Mesothelial cell of epicardium (in vitro differentiated cells): Measurements from ENCODE around the gene RDM1. TPM values are rescaled to one million over a fixed set of nuclear protein-coding genes. Genes with fewer than 3 reads are reported as not detected.
A peak's percentile ranks its signal among the peaks of the same experiment; 100 is the strongest.

Experiments
- DNase-seq, 2 experiments: peaks; one replicate each; pipeline ENCODE4 v3.0.0; 2021; ENCODE audit warnings: low spot score in 2 of 2; ENCODE audit not compliant: unreplicated experiment in 2 of 2
- H3K27ac Mint-ChIP-seq: 2 replicates; pipeline ENCODE4 v1.8.0; 2021; ENCODE audit warnings: mixed read lengths
- H3K27me3 Mint-ChIP-seq: 2 replicates; pipeline ENCODE4 v1.8.0; 2021; ENCODE audit warnings: low read depth, mixed read lengths
- H3K36me3 Mint-ChIP-seq: 2 replicates; pipeline ENCODE4 v1.8.0; 2021; ENCODE audit warnings: mixed read lengths
- H3K4me1 Mint-ChIP-seq: 2 replicates; pipeline ENCODE4 v1.8.0; 2021; ENCODE audit warnings: mixed read lengths
- H3K4me3 Mint-ChIP-seq: 2 replicates; pipeline ENCODE4 v1.8.0; 2021; ENCODE audit warnings: mild to moderate bottlenecking, moderate library complexity, mixed read lengths
- H3K9me3 Mint-ChIP-seq: 2 replicates; pipeline ENCODE4 v1.8.0; 2021; ENCODE audit warnings: mixed read lengths
- total RNA-seq: library from RNA; stranded (reverse); gene quantifications from 3 replicates; pipeline ENCODE4 v1.2.1, GENCODE V29; 2021
- TF ChIP-seq, protein P1 (sequence below): fragments of 200-600 bp; sonication (generic); IDR thresholded peaks from one replicate; pipeline ENCODE4 v1.5.0; 2021; ENCODE audit warnings: antibody characterized with exemption; ENCODE audit not compliant: unreplicated experiment

Gene RDM1
- total RNA-seq, 1 donor from 2014 or later, result 3.4 TPM

DNA sequence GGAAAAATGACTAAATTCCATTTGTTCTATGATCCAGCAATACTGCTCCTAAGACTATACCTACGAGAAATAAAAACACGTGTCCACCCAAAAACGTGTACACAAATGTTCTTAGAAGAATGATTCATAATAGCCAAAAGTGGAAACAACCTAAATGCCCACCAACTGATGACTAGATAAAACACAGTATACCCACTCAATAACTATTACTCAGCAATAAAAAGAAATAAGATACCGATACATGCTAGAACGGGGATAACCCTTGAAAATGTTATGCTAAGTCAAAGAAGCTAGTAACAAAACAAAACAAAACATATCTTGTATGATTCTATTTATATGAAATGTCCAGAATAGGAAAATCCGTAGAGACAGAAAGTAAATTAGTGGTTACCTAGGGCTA, 33.1 kb upstream of the RDM1 start:
- Mint-ChIP-seq H3K9me3 (no peaks in the 10 kb centered on the region), H3K4me1 (no peaks in the 10 kb centered on the region)

DNA sequence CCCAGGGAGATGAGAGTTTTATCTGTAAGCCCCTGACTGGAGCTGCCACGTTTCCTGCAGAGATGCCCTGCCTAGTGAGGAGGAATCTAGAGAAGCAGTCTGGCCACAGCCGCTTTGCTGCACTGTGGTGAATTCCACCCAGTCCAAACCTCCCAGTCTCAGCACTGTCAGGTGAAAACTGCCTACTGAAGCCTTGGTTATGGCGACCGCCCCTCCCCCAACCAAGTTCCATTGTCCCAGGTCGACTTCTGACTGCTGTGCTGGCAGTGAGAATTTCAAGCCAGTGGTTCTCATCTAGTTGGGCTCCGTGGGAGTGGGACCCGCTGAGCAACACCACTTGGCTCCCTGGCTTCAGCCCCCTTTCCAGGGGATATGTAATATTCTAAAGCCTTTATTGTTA, 23.1 kb upstream of the RDM1 start:
- Mint-ChIP-seq H3K4me3 (no peak overlapping the region), H3K9me3 (no peaks in the 10 kb centered on the region)
- DNase-seq, result no peak

More for the DNA sequence above, 33.1 kb upstream of the RDM1 start:
- peaks cover 30% of the 10 kb centered on the region for H3K27me3 Mint-ChIP-seq
- no peak for DNase-seq
- H3K36me3 Mint-ChIP-seq, result no peaks in the 10 kb centered on the region
- TF ChIP-seq, protein P1, sequence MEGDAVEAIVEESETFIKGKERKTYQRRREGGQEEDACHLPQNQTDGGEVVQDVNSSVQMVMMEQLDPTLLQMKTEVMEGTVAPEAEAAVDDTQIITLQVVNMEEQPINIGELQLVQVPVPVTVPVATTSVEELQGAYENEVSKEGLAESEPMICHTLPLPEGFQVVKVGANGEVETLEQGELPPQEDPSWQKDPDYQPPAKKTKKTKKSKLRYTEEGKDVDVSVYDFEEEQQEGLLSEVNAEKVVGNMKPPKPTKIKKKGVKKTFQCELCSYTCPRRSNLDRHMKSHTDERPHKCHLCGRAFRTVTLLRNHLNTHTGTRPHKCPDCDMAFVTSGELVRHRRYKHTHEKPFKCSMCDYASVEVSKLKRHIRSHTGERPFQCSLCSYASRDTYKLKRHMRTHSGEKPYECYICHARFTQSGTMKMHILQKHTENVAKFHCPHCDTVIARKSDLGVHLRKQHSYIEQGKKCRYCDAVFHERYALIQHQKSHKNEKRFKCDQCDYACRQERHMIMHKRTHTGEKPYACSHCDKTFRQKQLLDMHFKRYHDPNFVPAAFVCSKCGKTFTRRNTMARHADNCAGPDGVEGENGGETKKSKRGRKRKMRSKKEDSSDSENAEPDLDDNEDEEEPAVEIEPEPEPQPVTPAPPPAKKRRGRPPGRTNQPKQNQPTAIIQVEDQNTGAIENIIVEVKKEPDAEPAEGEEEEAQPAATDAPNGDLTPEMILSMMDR, result no peak
- H3K4me3 Mint-ChIP-seq, result no peak overlapping the region
- H3K27ac Mint-ChIP-seq, result no peak overlapping the region

GRCh38 chr17:35949401-35949800, 18.8 kb upstream of the RDM1 start:
- no peak overlapping the region for H3K4me3 Mint-ChIP-seq
- no peaks in the 10 kb centered on the region for H3K9me3 Mint-ChIP-seq
- H3K4me1 Mint-ChIP-seq, result no peaks in the 10 kb centered on the region
- TF ChIP-seq, protein P1, result no peak
- H3K36me3 Mint-ChIP-seq, result no peaks in the 10 kb centered on the region
- DNase-seq, result no peak
- H3K27ac Mint-ChIP-seq, result no peak overlapping the region
- H3K27me3 Mint-ChIP-seq, result peaks cover 13% of the 10 kb centered on the region

More for the DNA sequence above, 23.1 kb upstream of the RDM1 start:
- peaks cover 33% of the 10 kb centered on the region for H3K27me3 Mint-ChIP-seq
- H3K36me3 Mint-ChIP-seq, result no peaks in the 10 kb centered on the region
- no peak overlapping the region for H3K27ac Mint-ChIP-seq
- TF ChIP-seq, protein P1, result no peak
- no peaks in the 10 kb centered on the region for H3K4me1 Mint-ChIP-seq

- TF ChIP-seq, protein P1, result no peak
- Mint-ChIP-seq H3K4me3 (no peak overlapping the region), H3K36me3 (no peaks in the 10 kb centered on the region), H3K27me3 (peaks cover 1% of the 10 kb centered on the region), H3K4me1 (peaks cover 5% of the 10 kb centered on the region), H3K9me3 (no peaks in the 10 kb centered on the region), H3K27ac (no peak overlapping the region)
- no peak for DNase-seq
These were observed 17.5 kb upstream of the RDM1 start for GRCh38 chr17:35948092-35948491.

DNA sequence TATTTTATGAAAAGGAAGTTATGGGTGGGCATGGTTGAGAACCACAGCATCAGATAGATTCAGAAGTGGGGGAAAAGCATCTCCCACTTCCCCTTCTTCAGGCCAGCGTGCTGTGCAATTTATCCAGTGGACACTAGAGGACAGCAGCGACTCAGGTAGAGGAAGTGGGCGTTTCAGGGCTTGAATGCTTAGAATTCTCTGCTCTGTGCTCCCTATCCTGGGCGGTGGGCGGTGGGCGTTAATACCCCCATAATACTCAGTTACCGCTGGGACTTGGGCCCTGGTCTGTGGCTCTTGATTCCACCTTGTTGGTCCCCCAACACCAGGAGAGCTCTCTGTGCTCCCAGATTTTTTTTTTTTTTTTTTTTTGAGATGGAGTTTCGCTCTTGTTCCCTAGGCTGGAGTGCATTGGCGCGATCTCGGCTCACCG, 16.6 kb upstream of the RDM1 start:
- Mint-ChIP-seq H3K9me3 (no peaks in the 10 kb centered on the region), H3K4me1 (peaks cover 15% of the 10 kb centered on the region), H3K36me3 (no peaks in the 10 kb centered on the region), H3K4me3 (no peak overlapping the region), H3K27ac (no peak overlapping the region), H3K27me3 (no peaks in the 10 kb centered on the region)
- peak in 1 of 2 experiments; percentile 56 for DNase-seq
- TF ChIP-seq, protein P1, result peak; percentile 35

- Mint-ChIP-seq H3K4me1 (peaks cover 17% of the 10 kb centered on the region), H3K36me3 (no peaks in the 10 kb centered on the region), H3K27ac (no peak overlapping the region), H3K4me3 (no peak overlapping the region), H3K27me3 (no peaks in the 10 kb centered on the region), H3K9me3 (no peaks in the 10 kb centered on the region)
- TF ChIP-seq, protein P1, result no peak
- no peak for DNase-seq
These were observed 13.6 kb upstream of the RDM1 start for GRCh38 chr17:35944151-35944550.
